ENCODE measurements around the gene GAK.

The GAK gene

GRCh38 chr4:913280-913618 is 18.9 kb downstream of the GAK start:
- H3K4me3 ChIP-seq (ENCODE audit: low read depth, low read length) = no peak overlapping the region
- no peak for DNase-seq (ENCODE audit: low read depth)

GRCh38 chr4:912548-913279 is 19.4 kb downstream of the GAK start:
- no peak overlapping the region for H3K4me3 ChIP-seq (ENCODE audit: low read depth, low read length)
- DNase-seq (ENCODE audit: low read depth) = no peak
- no peak for TF ChIP-seq CTCF (conservative IDR thresholded peaks at IDR 0.05; ENCODE audit: low read depth, low read length)

More at GRCh38 chr4:913280-913618, 18.9 kb downstream of the GAK start:
- TF ChIP-seq CTCF (conservative IDR thresholded peaks at IDR 0.05; ENCODE audit: low read depth, low read length) = no peak

GRCh38 chr4:911871-912490 is 20.1 kb downstream of the GAK start:
- no peak for TF ChIP-seq CTCF (conservative IDR thresholded peaks at IDR 0.05; ENCODE audit: low read depth, low read length)
- no peak for DNase-seq (ENCODE audit: low read depth)
- no peak overlapping the region for H3K4me3 ChIP-seq (ENCODE audit: low read depth, low read length)

- TF ChIP-seq CTCF (conservative IDR thresholded peaks at IDR 0.05; ENCODE audit: low read depth, low read length) = no peak
- DNase-seq (ENCODE audit: low read depth) = no peak
- H3K4me3 ChIP-seq (ENCODE audit: low read depth, low read length) = no peak overlapping the region
These were observed 20.8 kb downstream of the GAK start for GRCh38 chr4:911221-911751.

- no peak for TF ChIP-seq CTCF (conservative IDR thresholded peaks at IDR 0.05; ENCODE audit: low read depth, low read length)
- no peak for DNase-seq (ENCODE audit: low read depth)
- no peak overlapping the region for H3K4me3 ChIP-seq (ENCODE audit: low read depth, low read length)
These were observed 21.6 kb downstream of the GAK start for GRCh38 chr4:910366-911091.

GRCh38 chr4:909821-910220 is 22.3 kb downstream of the GAK start:
- H3K4me3 ChIP-seq (ENCODE audit: low read depth, low read length) = no peak overlapping the region
- DNase-seq (ENCODE audit: low read depth) = no peak

More at GRCh38 chr4:909821-910220, 22.3 kb downstream of the GAK start:
- no peak for TF ChIP-seq CTCF (conservative IDR thresholded peaks at IDR 0.05; ENCODE audit: low read depth, low read length)

Data from choroid plexus epithelial cell (primary cell).